Stomach (tissue), 4 donors: ENCODE results near the gene OARD1.
A peak's percentile ranks its signal among the peaks of the same experiment; 100 is the strongest.

ENCODE experiments used
- CTCF ChIP-seq, 7 experiments: fragments of 450-650 bp in 4 of 7; fragments of 200-600 bp in 3 of 7; sonication (generic) in 3 of 7; IDR thresholded peaks; one replicate each; pipeline ENCODE4 v1.5.1; 2016 to 2019; ENCODE audit warnings: antibody characterized with exemption in 7 of 7, control low read depth in 2 of 7, mild to moderate bottlenecking in 1 of 7
- POLR2A ChIP-seq, 4 donors: fragments of 450-650 bp; IDR thresholded peaks; one replicate each; pipeline ENCODE4 v1.6.1; 2016; ENCODE audit warnings: antibody characterized with exemption in 4 of 4, control low read depth in 2 of 4, mild to moderate bottlenecking in 1 of 4, moderate library complexity in 1 of 4
- POLR2AphosphoS5 ChIP-seq, 3 donors: sonication (generic); formaldehyde crosslinking; IDR thresholded peaks; one replicate each; pipeline ENCODE4 v1.6.1; 2016; ENCODE audit warnings: antibody characterized with exemption in 3 of 3

- TF ChIP-seq POLR2AphosphoS5 (IDR thresholded peaks at IDR 0.05), result peak in 1 of 3 donors; percentile 15
- no peak for TF ChIP-seq CTCF (IDR thresholded peaks at IDR 0.05)
- TF ChIP-seq POLR2A (IDR thresholded peaks at IDR 0.05), result no peak
Measured at GRCh38 chr6:41036186-41036585, 36.0 kb downstream of the OARD1 start.
